Central memory CD4-positive, alpha-beta T cell (primary cell): Measurements from ENCODE around the gene BCR.

Experiments used
- DNase-seq: peaks from one replicate; pipeline ENCODE4 v3.0.0; 2022

BCR gene

DNA sequence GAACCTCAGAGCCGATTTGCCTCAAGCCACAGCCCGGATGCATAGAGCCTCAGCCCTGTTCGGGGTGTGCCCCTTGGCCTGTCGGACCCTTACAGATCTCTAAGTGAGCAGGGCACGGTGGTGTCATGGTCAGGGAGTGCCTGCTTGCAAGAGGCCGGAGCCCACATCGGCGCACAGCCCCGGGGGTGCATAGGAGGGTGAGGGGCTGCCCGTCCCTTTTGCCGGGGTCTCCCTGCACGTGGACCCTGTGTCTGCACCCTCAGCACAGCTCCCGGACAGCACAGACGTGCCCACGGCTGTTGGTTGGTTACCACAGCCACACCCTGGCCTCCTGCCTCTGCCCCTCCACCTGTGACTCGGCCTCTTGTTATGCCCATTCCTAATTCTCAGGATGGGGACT lies 28.5 kb upstream of the BCR start:
- no peak for DNase-seq

DNA sequence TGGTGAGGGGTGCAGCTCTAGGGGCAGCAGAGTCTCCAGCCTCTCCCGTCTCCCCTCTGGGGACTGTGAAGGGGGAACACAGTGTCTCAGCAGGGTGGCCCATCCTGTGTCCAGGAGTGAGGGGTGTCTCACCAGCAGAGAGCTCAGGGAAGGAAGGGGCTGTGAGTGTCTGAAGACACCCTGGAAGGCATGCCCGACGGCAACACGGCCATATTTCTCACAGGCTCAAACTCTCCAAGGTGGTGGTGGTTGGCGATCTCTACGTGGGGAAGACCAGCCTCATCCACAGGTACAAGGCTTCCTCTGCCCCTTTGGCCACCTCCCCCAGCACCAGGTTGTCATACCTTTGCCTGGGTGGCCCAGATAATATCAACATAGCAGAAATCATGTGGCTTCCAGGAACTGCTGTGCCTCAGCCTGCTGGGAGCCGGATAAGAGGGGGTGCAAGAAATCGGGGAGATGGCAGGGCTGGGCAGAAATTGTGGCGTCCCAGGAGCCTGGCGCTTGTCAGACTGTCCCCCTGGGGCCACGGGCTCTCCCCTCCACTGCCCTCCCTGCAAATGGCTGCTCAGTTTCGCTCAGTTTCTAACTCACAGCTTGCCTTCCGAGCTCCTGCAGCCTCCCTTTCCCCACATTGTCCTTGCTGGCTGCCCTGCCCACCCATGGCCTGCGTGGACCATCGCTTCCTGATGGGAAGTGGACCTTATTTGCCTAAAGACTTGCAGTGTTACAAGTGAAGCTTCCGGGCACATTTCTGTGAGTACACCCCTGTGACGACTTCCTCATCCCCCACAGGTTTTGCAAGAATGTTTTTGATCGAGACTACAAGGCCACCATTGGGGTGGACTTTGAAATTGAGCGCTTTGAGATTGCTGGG lies 27.8 kb upstream of the BCR start:
- no peak for DNase-seq

DNA sequence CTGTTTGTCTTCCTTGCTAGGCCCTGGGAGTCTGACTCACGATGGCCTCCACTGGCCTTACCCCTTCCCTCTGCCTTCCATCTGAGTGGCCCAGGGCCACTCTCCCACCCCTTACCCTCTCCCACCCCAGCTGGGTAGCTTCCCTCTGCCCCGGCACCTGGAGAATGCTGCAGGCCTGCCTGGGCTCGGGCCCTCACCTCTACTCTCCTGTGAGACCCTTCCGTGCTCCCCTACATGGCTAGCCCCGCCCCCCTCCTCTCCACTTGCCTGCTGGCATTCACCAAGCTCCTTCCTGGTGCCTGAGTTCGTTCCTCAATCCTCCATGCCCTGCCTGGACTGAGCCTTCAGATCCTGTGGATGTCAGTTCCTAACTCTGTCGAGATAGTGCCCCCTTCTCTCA lies 26.3 kb upstream of the BCR start:
- no peak for DNase-seq

DNA sequence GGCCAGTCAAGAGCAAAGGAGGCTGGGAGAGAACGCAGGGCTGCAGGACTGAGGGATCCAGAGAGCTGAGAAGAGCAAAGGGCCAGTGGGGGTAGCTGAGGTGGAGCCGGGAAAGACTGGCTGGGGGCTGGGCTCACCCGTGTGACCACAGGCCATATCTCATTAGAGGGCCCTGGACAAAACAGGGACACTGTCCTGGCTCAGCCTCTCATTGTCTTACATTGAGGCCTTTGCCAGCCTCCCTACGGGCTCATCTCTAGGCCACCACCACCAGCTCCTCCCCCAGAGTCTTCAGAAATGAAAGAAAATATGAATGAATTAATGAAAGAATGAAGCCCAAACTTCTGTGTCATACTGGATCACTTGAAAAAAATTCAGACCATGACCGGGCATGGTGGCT lies 25.8 kb upstream of the BCR start:
- DNase-seq, result no peak

DNA sequence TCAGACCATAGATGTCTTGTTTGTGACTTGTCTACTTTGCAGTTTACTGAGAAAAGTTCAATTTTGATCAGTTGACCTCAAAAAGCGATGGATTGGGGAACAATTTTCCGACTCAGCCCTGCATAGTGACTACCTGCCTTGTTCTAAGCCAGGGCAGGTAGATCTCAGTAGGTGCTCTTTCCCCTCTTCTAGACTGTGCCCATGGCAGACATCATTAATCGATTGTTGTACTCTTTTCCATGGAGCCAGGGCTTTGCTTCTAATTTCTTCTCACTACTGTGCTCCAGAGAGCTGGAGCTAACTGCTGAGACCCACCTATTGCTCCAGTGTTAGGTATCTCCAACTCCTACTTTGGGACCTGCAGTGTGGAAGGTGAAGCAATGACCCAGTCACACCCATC lies 25.2 kb upstream of the BCR start:
- DNase-seq, result no peak

DNA sequence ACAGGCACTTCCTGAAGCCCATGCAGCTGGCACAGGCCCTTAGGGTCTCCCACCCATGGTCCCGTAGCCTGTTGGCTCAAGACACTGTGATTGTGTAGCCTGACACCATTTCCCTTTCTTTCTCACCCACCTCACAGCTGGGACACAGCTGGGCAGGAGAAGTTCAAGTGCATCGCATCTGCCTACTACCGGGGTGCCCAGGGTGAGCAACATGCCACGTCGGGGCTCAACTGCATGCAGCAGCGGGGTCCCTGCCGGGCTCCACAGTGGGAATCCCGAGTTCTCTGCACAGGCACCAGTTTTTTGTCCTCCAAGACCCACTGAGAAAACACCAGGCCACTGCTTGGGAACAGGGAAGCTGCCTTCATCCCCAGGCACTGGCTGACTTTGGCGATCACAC lies 24.5 kb upstream of the BCR start:
- DNase-seq, result no peak

DNA sequence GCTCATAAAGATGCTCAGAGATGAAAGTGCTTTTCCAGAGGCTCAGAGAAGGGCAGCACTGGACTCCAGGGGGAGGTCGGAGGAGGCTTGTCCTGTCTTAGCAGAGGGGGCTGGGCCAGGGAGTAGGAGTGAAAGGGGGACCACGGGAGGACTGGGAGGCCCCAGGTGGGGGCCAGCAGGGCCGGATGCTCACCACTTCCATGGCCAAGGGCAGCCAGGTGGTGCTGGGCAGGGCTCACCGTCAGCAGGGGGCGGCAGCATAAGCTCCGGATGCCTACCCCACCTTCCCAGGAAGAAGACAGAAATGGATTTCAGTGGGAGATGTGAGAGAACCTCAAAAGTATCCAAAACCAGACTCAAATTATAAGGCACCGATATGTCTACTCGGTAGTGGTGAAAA lies 24.0 kb upstream of the BCR start:
- DNase-seq, result no peak

DNA sequence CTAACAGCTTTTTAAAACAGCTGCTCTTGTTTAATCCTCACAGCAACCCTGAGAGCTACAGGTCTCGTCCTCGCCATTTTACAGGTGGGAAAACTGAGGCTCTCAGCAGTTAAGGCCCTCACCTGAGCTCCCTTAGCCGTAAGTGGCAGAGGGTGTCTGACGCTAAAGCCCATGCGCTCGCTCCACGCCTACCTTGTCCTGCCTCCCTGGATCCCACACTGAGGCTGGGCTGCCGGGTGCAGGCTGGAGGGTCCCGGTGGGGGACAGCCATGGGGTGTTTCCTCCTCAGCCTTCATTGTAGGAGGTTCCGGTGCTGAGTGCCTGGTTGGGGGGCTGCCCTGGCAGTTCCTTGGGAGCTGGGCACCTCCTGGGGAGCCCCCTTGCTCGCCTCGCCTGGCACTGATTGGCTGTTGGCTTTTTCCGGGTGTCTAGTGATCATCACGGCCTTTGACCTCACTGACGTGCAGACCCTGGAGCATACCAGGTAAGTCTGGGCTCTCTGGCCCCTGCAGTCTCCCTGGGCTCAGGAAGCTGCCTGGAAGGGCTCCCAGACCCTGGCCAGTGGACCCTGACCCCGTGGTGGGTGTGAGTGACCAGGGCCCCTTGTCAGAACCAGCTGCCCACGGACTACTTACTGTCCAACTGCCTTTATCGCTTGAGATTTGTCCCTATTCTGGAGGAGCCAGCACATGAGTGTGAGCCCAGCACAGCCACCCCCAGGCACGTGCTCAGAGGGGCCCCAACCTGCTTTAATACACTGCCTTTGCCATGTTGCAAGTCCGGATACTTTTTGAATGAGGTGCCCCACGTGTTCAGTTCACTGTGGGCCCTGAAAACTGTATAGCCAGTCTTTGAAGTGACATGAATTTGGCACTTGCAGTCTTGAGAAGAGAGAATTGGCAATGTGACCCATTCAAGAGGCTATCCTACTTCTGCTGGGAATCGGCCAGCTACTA lies 22.5 kb upstream of the BCR start:
- no peak for DNase-seq

DNA sequence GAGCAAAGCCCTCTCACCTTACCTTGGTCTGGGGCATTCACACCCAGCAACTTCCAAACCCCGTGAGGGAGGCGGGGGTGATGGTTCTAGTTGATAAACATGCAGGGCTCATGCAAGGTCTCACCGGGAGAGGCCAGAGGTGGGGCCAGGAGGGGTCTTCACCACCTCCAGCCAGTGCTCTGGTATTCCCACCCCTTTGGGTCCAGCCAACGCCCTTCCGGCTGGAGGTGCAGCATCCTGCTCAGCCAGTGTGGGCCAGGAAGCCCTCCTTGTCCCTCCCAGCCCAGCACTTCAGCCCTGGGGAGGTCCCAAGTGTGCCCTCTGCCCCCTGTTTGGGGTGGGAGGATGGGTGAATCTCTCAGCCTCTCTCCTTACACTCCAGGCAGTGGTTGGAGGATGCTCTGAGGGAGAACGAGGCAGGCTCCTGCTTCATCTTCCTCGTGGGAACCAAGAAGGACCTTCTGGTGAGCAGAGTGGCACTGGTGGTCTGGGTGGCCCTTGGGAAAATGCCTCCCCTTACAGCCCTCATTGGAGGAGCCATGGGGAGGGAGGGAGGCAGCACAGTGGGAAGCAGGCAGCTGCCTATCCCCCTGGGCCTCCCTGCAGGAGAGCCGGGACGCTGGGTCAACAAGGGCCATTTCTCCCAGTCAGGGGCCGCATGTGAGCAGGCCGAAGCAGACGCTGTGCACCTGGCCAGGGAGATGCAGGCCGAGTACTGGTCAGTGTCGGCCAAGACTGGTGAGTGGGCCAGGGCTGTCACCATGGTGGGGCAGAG lies 21.6 kb upstream of the BCR start:
- DNase-seq, result no peak

DNA sequence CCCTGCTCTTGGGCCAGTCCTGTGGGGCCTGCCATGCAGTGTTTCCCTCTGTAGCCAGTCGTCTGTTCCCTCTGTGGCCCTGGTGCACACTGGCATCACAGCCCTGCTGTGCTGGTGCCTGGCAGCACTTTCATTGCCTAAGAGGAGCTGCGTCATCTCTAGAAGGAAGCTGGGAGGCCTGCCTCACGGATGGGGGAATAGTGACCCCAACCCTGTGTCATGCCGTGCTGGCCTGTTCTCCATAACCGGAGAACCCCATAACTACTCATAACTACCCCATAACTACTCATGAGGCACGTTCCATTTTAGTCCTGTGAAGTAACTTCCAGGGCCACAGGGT lies 21.0 kb upstream of the BCR start:
- DNase-seq, result no peak

DNA sequence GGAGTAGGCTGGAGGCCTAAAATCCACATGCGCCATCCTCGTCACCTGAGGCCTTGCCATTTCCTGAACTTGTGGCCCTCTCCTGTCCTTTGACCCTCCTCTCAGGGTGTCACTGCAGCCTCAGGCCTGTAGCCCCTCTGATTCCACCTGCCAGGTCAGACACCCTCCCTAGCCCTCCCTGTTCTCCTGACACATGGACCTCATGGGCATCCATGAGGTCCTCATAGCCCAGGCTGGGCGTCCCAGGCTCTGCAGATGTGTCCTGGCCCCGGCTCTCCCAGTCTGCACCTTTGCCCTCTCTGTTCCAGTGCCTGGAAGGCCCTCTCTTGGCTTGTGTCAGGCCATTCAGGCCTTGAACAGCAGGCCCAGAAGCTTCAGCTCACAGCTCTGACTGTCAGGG lies 19.3 kb upstream of the BCR start:
- no peak for DNase-seq

DNA sequence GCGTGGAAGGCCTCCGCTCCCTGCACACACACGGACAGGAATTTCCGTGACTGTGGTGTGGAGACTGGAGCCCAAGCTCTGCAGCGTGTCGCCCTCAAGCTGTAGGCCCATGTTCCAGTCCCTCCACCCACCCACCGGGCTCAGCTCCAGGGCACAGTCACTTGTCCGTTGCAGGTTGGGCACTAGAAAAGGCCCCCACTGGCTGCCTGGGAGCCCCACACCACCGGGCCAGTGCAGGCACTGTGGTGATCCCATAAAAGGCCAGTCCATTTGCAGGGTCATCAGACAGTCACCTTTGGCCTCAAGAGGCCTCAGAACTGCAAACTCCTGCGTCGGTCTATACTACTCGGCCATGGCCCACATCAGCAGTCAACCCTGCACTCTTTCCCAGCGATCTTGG lies 18.7 kb upstream of the BCR start:
- no peak for DNase-seq

DNA sequence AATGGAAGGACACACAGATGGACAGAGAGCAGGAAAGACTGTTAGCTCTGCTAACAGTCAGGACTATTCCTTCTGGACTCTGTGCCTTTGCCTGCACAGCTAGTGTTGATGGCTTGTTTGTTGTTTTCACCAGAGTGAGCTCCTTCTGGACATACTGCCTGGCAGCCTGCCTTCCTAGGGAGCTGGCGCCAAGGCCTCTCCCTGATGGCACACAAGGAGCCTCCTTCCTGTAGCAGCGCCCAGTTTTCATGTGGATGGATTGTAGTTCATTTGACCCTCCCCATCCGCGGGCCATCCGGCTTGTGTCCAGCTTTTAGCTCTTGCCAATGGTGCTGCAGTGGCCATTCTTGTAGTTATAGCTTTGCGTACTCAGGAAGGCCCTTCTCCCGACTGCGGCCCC lies 16.6 kb upstream of the BCR start:
- DNase-seq, result no peak

DNA sequence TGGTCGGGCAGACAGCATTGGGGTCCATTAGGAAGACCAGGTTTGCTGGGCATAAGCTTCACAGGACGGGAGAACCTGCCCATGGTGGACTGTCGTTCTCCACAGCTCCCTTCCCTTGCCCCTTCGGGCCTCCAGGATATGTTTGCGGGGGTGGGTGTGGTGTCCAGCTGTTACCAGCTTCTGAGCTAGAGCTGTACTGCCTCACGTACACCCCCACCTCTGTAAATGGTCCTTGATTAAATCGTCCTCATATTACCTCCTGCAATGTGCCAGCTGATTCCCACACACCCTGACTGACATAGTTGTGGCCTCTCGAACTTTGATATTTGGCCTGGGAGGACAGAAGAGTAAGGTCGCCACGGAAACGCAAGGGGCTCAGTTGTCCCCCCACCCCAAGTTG lies 16.2 kb upstream of the BCR start:
- DNase-seq, result no peak

DNA sequence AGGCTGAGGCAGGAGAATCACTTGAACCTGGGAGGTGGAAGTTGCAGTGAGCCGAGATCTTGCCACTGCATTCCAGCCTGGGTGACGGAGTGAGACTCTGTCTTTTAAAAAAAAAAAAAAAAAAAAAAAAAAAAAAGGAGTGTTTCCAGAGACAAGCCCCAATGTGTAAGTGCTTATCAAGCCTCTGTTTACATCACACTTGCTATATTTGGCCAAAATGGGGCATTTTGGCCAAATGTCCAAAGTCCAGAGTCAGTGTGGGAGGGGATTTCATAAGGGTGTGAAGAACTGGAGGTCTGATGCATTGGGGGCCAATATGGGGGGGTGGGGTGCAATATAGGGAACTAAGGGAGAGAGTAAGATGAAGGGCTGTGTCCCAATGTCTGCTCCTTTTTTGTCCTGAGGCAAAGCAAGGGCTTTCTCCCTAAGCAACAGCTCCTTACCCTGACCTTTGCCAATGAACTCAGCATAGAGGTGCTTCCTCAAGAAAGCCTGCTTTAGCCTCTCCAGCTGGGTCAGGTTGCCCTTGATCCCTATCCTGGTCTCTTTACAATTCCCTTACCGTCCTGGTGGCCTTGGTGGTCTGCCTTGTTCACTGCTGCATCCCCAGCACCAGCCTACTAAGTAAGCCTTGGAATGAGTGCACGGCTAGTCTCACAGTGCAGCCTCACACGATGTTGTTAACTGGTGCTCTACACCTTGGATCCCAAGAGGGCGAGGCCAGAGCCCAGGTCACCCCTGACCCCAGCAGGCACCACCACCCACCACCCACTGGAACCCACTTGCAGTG lies 14.1 kb upstream of the BCR start:
- no peak for DNase-seq

DNA sequence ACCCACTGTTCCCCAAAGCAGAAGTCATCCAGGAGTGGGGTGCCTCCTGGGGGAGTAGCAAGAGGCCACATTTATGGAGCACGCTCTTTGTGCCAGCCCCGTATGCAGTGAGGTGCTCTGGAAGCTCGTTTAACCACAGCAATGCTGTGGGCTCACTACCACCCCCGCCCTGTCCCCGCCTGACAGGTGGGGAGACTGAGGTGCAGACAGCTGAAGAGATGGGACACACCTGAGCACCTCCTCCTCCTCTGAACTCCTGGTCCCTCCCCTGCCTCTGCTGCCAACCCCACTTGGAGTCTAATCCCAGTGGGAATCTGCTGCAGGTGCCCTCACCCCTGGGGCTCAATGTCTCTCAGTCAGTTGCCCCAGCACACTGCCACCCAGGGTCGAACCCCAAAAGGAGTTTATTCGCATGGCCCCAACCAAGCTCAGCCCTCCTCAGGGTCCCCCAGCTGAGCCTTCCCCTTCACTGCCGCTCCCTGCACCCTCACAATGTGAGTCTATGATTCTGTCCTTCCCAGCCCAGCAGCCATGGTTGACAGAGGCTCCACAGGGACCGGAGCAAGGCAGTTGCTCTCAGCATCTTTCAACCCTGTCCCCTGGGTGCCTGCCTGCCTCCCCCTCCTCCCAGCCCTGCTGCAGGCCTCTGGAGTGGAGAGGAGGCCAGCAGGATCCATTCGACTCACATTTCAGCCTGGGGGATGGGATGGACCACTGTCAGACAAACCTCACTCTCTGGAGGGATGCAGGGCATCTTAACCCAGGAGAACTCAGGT lies 13.3 kb upstream of the BCR start:
- no peak for DNase-seq

DNA sequence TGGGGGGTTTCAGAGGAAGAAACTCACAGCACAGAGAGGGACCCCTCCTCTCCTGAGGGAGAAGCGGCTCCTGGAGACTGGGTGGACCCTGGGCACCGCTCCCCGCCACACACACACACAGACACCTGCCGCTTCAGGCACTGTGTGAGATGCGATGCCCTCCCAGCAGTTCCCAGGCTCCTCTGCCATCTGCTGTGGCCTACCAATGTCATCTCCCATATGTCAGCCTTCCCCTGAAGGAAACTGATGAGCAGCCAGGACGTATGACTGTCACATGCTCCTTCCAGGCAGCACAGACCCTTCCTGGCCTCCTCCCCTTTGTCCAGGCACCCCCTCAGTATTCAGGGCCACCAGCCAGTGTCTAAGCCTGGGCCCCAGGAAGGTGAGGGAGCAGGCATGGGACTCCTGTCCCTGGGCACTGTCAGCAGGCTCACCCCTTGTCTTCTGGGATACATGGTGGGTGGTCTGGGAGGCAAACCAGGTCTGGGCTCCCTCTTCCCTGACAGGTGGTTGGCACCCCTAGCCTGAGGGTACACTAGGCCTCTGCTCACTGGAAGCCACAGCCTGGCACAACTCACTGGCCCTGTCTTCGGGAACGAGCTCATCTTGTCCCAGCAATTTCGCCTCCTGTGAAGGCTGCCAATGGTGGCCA lies 11.8 kb upstream of the BCR start:
- DNase-seq, result no peak

DNA sequence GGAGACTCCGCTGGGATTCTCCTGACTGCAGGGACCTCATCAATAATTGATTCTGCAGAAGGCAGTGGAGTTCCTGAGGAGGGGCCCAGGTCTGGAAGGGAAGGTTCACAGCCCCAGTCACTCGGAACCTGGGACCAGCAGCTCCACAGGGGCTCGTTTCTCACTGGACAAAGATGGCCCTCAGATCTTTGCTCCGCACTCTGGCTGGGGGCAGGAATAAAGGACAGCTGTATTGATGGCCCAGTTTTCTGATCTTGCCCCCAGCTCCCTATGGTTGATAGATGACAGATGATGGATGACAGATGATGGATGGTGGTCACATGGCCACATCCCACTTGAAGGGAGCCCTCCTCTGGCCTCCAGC lies 11.3 kb upstream of the BCR start:
- DNase-seq, result no peak

DNA sequence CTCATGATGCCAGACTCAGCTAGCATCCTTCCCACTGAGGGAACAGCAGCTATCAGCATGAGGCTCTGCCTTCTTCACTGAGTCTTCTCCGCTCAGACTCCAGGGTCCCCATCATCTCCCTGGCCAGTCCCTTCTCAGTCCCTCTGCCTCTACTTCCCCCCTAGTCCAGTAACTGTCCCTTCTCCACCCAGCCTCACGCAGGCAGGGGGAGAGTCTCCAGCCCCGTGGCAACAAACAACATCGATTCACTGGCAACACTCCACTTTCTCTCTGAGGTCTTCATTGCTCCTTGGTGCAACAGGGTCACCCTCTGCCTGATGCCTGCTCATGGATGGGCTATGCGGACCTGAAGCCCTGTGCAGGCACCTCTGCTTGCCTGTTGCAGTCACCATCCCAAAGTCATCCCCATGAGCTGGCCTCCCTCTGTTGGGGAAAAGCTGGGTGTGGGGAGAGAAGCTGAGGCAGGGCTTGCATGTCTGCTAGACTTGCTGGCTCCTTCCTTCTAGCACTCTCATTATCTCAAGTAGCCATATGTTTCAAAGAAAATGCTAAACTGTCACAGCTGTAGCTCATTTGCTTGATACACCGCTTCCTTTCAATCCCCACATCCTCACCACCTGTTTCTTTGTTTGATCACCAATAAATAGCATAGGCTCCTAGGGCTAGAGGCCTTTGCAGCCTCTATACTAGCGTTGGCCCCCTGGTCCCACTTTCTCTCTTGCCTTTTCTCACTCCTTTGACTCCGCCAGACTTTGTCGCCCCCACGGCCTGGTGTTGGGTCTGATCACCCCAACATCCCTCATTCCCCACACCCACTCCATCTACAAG lies 4.3 kb upstream of the BCR start:
- no peak for DNase-seq

DNA sequence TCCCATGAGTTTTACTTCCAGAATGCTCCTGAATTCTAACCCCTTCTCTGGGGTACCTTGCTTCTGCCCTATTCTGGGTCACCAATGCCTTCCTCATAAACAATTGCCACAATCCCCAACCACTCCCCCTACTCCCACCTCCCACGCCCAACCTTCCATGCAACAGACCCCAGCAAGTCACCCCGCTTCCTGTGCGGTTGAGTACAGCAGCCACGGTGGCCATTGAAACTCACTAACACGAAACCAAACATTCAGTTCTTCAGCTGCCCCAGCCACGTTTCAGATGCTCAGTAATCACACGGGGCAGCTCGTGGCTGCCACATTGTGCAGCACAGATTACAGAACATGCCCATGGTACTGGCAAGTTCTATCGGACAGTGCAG lies 3.7 kb upstream of the BCR start:
- DNase-seq, result no peak
